ENCODE results near the gene CHMP4A. TPM values are rescaled to one million over a fixed set of nuclear protein-coding genes. Genes with fewer than 3 reads are reported as not detected.
"Not testable (repeated sequence)": the region's sequence is repeated elsewhere in the genome, so short reads cannot be mapped to it uniquely, and the experiment has no call there.

Gene CHMP4A
- total and polyA plus RNA-seq, 11 donors, result 20.2 to 72.8 (median 34.5) TPM

GRCh38 chr14:24224618-24225071 lies 11.4 kb upstream of the CHMP4A start:
- Histone ChIP-seq H3K4me1 (peaks cover 0 to 16% (median 0%) of the 10 kb centered on the region in 12 donors), H3K36me3 (peaks cover 0 to 37% (median 17%) of the 10 kb centered on the region in 9 donors), H3K27ac (peak overlapping the region in 8 of 12 donors; percentile 0 to 64 (median 26)), H3K27me3 (no peaks in the 10 kb centered on the region), H3K9me3 (no peaks in the 10 kb centered on the region), H3K4me3 (no peak overlapping the region)
- DNase-seq (no peak), ATAC-seq (peak in 2 of 4 donors; percentile 23 to 72)
- WGBS, 4 donors, result 68 to 81% (median 74%) methylated on average over 7 of the region's 7 CpGs
- intact Hi-C loops (cut with DNase I), result no loop called here
- TF ChIP-seq POLR2A (IDR thresholded peaks at IDR 0.05), result no peak
- TF ChIP-seq, protein P1, sequence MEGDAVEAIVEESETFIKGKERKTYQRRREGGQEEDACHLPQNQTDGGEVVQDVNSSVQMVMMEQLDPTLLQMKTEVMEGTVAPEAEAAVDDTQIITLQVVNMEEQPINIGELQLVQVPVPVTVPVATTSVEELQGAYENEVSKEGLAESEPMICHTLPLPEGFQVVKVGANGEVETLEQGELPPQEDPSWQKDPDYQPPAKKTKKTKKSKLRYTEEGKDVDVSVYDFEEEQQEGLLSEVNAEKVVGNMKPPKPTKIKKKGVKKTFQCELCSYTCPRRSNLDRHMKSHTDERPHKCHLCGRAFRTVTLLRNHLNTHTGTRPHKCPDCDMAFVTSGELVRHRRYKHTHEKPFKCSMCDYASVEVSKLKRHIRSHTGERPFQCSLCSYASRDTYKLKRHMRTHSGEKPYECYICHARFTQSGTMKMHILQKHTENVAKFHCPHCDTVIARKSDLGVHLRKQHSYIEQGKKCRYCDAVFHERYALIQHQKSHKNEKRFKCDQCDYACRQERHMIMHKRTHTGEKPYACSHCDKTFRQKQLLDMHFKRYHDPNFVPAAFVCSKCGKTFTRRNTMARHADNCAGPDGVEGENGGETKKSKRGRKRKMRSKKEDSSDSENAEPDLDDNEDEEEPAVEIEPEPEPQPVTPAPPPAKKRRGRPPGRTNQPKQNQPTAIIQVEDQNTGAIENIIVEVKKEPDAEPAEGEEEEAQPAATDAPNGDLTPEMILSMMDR (IDR thresholded peaks at IDR 0.05), result no peak

GRCh38 chr14:24222987-24223386 lies 9.7 kb upstream of the CHMP4A start:
- peaks cover 0 to 33% (median 12%) of the 10 kb centered on the region in 9 donors for H3K36me3 ChIP-seq
- H3K4me1 ChIP-seq, result peaks cover 0 to 14% (median 0%) of the 10 kb centered on the region in 12 donors
- H3K9me3 ChIP-seq; H3K27me3 ChIP-seq; H3K4me3 ChIP-seq; intact Hi-C loops (cut with DNase I); DNase-seq; H3K27ac ChIP-seq; ATAC-seq: not testable (repeated sequence)
- 95 to 99% (median 99%) methylated on average over 4 of the region's 4 CpGs for WGBS, 4 donors

DNA sequence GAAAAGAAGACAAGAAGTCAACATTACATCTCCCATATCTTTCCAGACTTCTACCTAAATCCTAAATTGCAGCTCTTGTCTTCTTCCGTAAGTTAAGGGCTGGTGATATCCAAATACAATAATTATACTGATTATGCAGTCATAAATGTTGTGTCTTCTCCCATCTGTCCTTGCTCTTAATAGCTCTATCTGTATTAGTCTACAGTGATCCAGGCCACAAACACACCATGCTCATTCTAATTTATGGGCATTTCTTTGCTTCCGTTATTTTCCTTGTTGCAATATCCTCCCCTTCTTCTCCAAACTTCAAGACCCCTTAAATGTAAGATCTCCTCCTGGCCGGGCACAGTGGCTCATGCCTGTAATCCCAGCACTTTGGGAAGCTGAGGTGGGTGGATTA lies 6.2 kb upstream of the CHMP4A start:
- WGBS, 4 donors, result 57 to 63% (median 62%) methylated on average over 3 of the region's 3 CpGs
- peaks cover 0 to 23% (median 11%) of the 10 kb centered on the region in 9 donors for H3K36me3 ChIP-seq
- H3K4me1 ChIP-seq, result peaks cover 0 to 18% (median 11%) of the 10 kb centered on the region in 12 donors
- H3K4me3 ChIP-seq, result no peak overlapping the region
- no peaks in the 10 kb centered on the region for H3K27me3 ChIP-seq
- intact Hi-C loops (cut with DNase I), result no loop called here
- no peak for ATAC-seq
- H3K9me3 ChIP-seq, result no peaks in the 10 kb centered on the region
- TF ChIP-seq POLR2A (IDR thresholded peaks at IDR 0.05), result no peak
- TF ChIP-seq, protein P1 (IDR thresholded peaks at IDR 0.05), result no peak
- DNase-seq, result no peak
- H3K27ac ChIP-seq, result no peak overlapping the region

DNA sequence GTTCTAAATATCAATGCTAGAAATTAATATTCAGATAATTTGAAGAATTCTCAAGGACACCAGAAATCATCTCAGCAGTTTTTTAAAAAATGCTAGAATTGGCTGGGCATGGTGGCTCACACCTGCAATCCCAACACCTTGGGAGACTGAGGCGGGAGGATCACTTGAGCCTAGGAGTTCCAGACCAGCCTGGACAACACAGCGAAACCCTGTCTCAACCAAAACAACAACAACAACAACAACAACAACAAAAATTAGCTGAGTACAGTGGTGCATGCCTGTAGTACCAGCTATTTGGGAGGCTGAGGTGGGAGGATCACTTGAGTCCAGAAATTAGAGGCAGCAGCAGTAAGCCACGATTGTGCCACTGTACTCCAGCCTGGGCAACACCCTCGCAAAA lies 5.8 kb upstream of the CHMP4A start:
- no peak for DNase-seq
- Histone ChIP-seq H3K27me3 (no peaks in the 10 kb centered on the region), H3K4me3 (no peak overlapping the region), H3K36me3 (peaks cover 0 to 23% (median 12%) of the 10 kb centered on the region in 9 donors), H3K27ac (no peak overlapping the region), H3K4me1 (peaks cover 0 to 20% (median 12%) of the 10 kb centered on the region in 12 donors), H3K9me3 (no peaks in the 10 kb centered on the region)
- no peak for ATAC-seq
- TF ChIP-seq POLR2A (IDR thresholded peaks at IDR 0.05), result no peak
- TF ChIP-seq, protein P1 (IDR thresholded peaks at IDR 0.05), result no peak
- WGBS, 4 donors, result 86 to 96% (median 91%) methylated on average over 4 of the region's 4 CpGs
- intact Hi-C loops (cut with DNase I), result no loop called here

DNA sequence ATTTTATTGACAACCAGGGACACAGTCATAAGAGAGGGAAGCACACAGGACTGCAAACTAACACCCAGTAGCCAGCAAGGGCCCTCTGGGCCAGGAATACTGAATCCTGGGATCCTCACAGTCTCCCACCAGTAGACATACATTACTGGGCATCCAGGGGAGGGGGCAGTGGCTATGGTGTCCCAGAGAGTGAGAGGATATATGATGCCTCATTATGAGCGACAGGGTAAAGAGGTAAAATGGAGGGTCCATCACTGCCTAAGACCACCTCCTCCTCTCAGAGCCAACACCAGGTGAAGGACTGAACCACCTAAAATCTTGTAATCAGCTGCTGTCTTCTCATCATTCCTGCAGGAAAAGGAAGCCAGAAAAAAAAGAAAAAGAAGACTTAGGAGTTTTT lies 3.6 kb upstream of the CHMP4A start:
- intact Hi-C loops (cut with DNase I); H3K27me3 ChIP-seq; DNase-seq; H3K9me3 ChIP-seq; ATAC-seq; H3K4me3 ChIP-seq: not testable (repeated sequence)
- 91 to 100% (median 98%) methylated on average over 1 of the region's 1 CpG for WGBS, 4 donors
- H3K36me3 ChIP-seq, result peaks cover 0 to 23% (median 12%) of the 10 kb centered on the region in 9 donors
- H3K4me1 ChIP-seq, result peaks cover 3 to 33% (median 18%) of the 10 kb centered on the region in 12 donors
- H3K27ac ChIP-seq, result peak overlapping the region in 1 of 12 donors; percentile 96
